ENCODE data around the gene CDK19.

DNA sequence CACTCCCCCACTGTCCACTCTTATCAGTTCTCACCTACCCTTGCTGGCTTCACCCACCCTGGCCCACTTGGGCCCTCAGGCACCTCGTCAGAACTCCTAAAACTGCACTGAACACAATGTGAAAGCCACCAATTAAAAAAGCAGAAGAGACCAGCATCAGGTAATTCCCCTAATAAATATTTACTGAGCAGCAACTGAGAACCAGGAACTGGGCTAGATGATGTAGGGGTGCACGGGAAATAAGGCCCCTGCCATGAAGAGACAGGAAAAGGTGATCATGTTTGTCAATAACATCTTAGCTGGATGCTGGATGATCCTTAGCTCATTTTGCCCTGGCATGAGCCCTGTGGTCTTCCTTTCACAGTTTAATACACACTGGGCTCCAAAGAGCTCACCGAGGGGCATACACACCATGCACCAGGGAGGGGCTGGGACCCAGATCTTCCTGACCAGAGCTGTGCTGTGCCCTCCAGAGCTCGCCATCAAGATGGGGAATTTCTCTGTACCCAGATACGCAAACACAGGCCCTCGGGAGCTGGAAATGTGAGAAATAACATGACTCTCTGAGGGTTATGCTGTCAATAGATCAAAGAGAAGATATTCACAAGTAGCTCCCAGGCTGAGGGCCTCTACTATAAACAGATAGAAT lies 225.3 kb downstream of the CDK19 start:
- TF ChIP-seq POLR2AphosphoS5 (IDR thresholded peaks at IDR 0.05) (no peak), EP300 (IDR thresholded peaks at IDR 0.05) (no peak), CTCF (IDR thresholded peaks at IDR 0.05) (no peak)
